Sciatic nerve (tissue), 2 donors: ENCODE data around the gene RNF217. TPM values are rescaled to one million over a fixed set of nuclear protein-coding genes. Genes with fewer than 3 reads are reported as not detected.

Experiments used
- ATAC-seq: fragments of 200-7000 bp; cut with Tn5 transposase; one replicate; pipeline ENCODE4 v1.9.1; 2020; ENCODE audit warnings: mild to moderate bottlenecking, moderate library complexity
- DNase-seq: peaks from one replicate; pipeline ENCODE4 v3.0.0-alpha.2; 2020; ENCODE audit warnings: low spot score
- intact Hi-C: fragments of 100-400 bp; cut with DNase I; formaldehyde crosslinking; loops from one replicate; pipeline ENCODE4 v1.14.2; 2022
- total RNA-seq: library from RNA; stranded (reverse); fragmentation: NEBNext Ultra II Directional; extraction: Animal tissue kit (Norgen Biotek cat#: 25700); gene quantifications from one replicate; pipeline ENCODE4 v1.2.1, GENCODE V29; 2021
- donor health status: DM: no; HTN: no; CAD: no.
- donor health status: DM: no; HTN: no; CAD: no.

The RNF217 gene
- total RNA-seq, 1 donor from 2014 or later = 43.5 TPM

DNA sequence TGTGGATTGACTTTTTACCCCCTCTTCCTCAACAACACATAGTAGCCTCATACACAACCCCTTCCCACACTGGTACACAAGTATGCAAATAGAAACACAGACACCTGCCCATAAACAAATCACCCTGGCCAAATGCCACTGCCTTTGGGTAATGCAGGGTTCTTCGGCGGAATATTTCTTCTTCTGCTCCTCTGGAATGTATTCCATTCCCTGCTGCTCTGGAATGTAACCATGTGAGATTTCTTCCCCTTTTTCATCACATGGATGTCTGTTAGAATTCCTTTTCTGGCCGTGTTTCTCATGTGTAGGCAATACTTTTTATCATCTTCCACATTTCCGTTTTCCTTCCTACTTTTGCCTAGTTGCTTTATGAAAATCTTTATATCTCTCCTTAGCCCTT is 115.2 kb downstream of the RNF217 start:
- ATAC-seq (no peak), DNase-seq (no peak)
- intact Hi-C loops = no loop called here

DNA sequence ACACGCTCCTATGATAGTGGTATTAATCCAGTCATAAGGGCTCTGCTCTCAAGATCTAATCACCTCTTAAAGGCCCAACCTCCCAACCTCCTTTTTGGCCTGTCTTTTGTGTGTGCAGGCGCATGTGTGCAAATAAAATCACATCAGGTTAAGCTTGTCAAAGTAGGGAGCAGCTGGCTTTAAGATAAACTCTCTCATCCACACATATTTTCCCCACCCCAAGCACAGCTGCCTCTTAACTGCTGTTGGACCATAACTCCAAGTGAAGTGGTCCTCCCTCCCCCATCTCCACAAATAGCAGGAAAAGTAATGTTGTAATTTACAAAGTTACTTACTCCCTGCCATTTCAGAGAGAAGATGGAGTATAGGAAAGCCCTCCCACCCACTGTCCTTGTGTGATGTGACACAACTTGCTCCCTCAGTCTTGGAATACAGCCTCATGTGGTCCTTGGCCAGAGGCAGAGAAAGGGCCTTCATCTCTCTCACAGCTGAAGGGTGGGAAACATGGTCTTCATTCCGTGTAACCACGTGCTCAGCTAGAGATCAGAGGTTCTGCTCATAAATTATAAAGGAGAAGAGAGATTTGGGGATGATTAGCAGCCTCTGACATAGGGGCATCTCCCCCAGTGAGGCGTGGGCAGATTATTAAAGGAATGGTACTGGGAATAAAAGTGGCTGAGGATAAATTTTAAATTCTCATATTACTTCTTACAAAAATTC is 116.5 kb downstream of the RNF217 start:
- DNase-seq (no peak), ATAC-seq (no peak)
- intact Hi-C loops = no loop called here

DNA sequence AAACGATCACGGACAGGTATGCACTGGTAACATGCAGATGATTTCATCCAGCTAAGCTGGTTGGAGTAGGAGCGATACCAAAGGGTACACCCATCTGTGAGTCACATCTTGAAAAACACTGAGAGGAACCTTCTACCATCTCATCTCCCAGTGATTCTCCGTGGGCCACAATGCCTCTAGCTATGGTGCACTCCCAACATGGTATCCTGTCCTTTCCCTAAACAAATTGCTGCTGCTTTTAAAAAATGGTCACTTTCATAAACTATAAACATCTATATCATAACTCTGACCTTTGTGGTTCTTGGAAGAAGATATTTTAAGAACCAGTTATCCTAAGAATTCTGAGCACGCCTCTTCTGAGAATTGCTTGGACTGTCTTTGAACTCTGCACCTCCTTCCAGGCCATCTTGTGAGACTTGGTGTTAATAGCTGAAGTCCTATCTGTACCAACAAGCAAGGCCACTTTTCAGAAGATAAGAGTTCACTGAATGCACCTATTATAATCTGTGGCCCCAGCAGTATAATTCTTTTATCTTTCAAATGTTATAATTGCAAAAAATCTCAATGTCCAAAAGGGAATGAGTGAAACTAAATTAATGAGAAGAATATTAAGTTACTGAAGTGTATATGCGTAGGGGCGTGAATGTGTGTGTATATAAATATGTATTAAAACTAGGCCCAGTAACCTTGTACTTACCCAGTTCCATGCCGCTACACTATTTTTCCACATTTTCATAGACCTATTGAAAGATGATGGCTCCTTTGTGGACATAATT is 120.9 kb downstream of the RNF217 start:
- ATAC-seq = no peak
- no peak for DNase-seq
- intact Hi-C loops = no loop called here

DNA sequence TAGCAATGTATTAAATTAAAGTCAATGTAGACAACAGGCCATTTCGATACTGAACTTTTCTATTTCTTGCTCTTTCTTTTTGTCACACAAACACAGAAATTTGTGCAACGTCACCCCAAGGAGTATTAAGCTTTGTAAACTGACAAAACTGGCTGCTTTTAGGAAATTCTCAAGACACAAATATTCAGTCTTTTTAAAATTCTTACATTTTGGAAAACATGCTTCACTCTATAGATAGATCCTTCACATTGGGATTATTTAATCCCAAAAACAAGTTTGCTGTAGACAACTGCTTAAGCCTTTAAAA is 121.4 kb downstream of the RNF217 start:
- DNase-seq (no peak), ATAC-seq (no peak)
- intact Hi-C loops = no loop called here

GRCh38 chr6:125086716-125087115 is 124.5 kb downstream of the RNF217 start:
- ATAC-seq (no peak), DNase-seq (no peak)
- intact Hi-C loops = no loop called here

- intact Hi-C loops = no loop called here
Measured at GRCh38 chr6:125088963-125089362, 126.7 kb downstream of the RNF217 start.

DNA sequence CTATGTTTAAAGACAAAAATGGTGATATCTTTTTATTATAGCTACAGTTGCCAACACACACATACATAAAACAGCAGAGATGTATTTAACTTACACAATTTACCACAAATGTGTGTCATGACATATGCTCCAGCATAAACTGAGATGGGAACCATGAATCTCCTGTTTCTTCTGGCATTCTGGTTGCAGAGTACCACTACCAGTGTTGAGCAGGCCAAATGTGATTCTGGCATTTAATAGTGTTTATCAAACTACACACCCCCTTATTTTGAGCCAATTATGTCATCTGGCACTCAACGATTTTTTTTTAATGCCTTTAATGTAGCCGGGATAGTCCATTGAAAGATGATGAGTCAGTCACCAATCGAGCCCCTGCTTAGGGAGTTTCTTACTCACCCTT is 132.3 kb downstream of the RNF217 start:
- ATAC-seq = no peak
- DNase-seq = no peak
- intact Hi-C loops = loop anchor here (10.0 kb wide), 1 partner anchor 130 kb away; the partner anchor contains the start of gene RNF217

More at GRCh38 chr6:125088963-125089362, 126.7 kb downstream of the RNF217 start:
- ATAC-seq = no peak
- DNase-seq = no peak

- DNase-seq (no peak), ATAC-seq (no peak)
- intact Hi-C loops = loop anchor here (10.0 kb wide), 1 partner anchor 131 kb away; the partner anchor contains the start of gene RNF217
Measured at GRCh38 chr6:125095580-125096301, 133.5 kb downstream of the RNF217 start.

- no peak for DNase-seq
- no peak for ATAC-seq
- intact Hi-C loops = loop anchor here (10.0 kb wide), 1 partner anchor 132 kb away; the partner anchor contains the start of gene RNF217
Measured at GRCh38 chr6:125097186-125097585, 134.9 kb downstream of the RNF217 start.

DNA sequence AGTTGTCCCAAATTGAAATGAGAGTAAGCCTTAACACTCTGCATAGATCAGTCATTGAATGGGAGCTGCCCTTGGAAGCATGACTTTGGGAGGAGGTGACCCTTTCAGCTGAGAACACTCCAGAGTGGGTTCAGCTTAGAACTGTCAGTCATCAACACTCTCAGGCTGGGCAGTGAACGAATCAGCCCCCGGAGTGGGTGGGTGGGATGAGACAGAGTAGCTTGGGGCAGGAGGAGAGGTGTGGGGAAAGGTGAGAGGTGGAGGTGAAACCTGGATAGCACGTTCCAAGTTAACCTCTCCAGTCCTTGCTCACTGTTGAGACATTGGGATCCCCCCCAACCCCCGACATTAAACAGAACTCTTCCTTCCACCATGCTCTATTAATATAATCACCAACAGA is 136.0 kb downstream of the RNF217 start:
- intact Hi-C loops = loop anchor here (10.0 kb wide), 1 partner anchor 133 kb away; the partner anchor contains the start of gene RNF217
- ATAC-seq (no peak), DNase-seq (no peak)

- DNase-seq (peak; percentile 66), ATAC-seq (peak; percentile 87)
- intact Hi-C loops = loop anchor here (10.0 kb wide), 1 partner anchor 135 kb away; the partner anchor contains the start of gene RNF217
Measured at GRCh38 chr6:125099211-125100073, 137.2 kb downstream of the RNF217 start.

DNA sequence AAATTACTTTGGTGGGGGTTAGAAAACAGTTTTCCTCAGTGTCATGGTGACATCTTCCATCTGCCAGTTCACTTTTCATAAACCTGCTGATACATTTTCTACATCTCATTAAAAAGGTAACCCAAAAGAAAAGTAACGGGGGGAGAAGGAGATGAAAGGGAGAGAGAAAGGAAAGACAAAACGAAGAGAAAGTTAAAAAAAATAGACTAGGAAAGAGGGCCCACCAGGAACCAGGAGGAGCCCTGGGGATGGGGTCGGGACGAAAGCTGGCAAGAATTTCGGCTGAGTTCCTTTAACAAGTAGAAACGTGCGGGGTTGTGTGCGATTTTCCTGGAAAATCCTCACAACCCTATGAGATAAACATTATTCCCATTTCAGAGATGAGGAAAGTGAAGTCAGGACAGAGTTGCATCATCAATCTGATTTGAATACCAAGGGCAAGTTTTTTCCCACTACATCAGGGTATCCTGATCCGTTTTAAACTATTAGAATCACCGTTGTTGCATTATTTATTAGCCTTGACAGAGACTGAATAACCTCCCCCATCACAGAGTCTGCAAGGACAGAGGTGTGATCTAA is 137.9 kb downstream of the RNF217 start:
- no peak for ATAC-seq
- no peak for DNase-seq
- intact Hi-C loops = no loop called here

GRCh38 chr6:125101128-125101527 is 138.9 kb downstream of the RNF217 start:
- intact Hi-C loops = no loop called here
- ATAC-seq = no peak
- no peak for DNase-seq

DNA sequence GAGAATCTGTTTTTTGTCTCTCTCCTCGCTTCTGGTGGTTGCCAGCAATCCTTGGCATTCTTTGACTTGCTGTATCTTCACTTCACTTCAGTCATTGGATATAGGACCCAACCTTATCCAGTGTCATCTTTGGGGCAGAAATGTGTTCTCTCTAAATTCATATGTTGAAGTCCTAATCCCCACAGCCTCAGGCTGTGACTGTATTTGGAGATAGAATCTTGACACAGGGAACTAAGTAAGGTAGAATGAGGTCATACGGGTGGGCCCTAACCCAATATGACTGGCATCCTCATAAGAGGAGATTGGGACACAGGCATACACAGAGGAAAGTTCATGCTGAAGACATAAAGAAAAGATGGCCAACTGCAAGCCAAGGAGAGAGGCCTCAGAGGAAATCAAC is 139.4 kb downstream of the RNF217 start:
- DNase-seq = no peak
- ATAC-seq = no peak
- intact Hi-C loops = no loop called here

DNA sequence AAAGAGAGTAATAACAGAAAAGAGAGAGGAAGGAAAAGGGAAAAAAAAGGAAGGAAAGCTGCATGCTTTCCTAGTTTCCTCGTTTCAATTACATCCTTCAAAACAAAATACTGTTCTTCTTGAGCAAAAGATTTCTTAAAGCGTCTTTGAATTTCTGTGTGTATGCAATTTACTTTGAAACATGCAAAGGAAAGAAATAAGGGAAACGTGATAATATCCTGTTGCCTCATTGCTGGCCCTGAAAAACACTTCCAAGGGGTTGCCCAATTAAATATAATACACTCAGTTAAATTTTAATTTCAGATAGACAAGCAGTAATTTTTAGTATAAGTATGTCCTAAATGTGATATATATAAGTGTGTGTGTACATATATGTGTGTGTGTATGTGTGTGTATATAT is 140.2 kb downstream of the RNF217 start:
- intact Hi-C loops = no loop called here
- DNase-seq = no peak
- no peak for ATAC-seq

GRCh38 chr6:125102891-125103290 is 140.7 kb downstream of the RNF217 start:
- ATAC-seq (no peak), DNase-seq (no peak)
- intact Hi-C loops = no loop called here

- intact Hi-C loops = no loop called here
- DNase-seq (no peak), ATAC-seq (no peak)
Measured at GRCh38 chr6:125104425-125104824, 142.2 kb downstream of the RNF217 start.

DNA sequence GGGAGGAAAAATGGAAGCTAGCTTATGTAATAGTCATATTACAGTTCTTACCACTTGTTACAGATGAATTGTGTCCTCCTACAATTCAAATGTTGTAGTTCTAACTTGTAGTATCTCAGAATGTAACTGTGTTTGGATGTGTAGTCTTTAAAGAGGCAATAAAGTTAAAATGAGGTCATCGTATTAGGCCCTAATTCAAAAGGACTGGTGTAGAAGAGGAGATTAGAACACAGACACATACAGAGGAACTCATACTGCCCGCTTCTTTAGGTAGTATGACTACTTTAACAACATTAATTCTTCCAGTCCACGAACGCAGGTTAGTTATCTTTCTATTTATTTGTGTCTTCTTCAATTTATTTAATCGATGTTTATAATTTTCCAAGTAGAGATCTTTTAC is 144.8 kb downstream of the RNF217 start:
- ATAC-seq = no peak
- DNase-seq = no peak

More for the DNA sequence above, 144.8 kb downstream of the RNF217 start:
- intact Hi-C loops = no loop called here
